Adrenal gland (tissue), 5 donors: ENCODE data around the gene EPHB1.

Experiments used
- POLR2A ChIP-seq, 2 donors: fragments of 450-650 bp; IDR thresholded peaks; one replicate each; pipeline ENCODE4 v1.6.1; 2017; ENCODE audit warnings: antibody characterized with exemption in 2 of 2, mild to moderate bottlenecking in 2 of 2, moderate library complexity in 1 of 2
- TF ChIP-seq, protein P1 (sequence below), 6 experiments: fragments of 450-650 bp in 4 of 6; fragments of 200-600 bp in 2 of 6; sonication (generic) in 1 of 6; IDR thresholded peaks; 1 replicate in 5 of 6; 2 replicates in 1 of 6; pipeline versions ENCODE4 v1.5.1 to v1.8.0; 2016 to 2021; ENCODE audit warnings: antibody characterized with exemption in 6 of 6, mild to moderate bottlenecking in 2 of 6, moderate library complexity in 1 of 6
- donor health status: DM: no; HTN: no; CAD: no.

GRCh38 chr3:135190658-135191057, 395.6 kb downstream of the EPHB1 start:
- TF ChIP-seq, protein P1, sequence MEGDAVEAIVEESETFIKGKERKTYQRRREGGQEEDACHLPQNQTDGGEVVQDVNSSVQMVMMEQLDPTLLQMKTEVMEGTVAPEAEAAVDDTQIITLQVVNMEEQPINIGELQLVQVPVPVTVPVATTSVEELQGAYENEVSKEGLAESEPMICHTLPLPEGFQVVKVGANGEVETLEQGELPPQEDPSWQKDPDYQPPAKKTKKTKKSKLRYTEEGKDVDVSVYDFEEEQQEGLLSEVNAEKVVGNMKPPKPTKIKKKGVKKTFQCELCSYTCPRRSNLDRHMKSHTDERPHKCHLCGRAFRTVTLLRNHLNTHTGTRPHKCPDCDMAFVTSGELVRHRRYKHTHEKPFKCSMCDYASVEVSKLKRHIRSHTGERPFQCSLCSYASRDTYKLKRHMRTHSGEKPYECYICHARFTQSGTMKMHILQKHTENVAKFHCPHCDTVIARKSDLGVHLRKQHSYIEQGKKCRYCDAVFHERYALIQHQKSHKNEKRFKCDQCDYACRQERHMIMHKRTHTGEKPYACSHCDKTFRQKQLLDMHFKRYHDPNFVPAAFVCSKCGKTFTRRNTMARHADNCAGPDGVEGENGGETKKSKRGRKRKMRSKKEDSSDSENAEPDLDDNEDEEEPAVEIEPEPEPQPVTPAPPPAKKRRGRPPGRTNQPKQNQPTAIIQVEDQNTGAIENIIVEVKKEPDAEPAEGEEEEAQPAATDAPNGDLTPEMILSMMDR (IDR thresholded peaks at IDR 0.05) = no peak
- no peak for TF ChIP-seq POLR2A (IDR thresholded peaks at IDR 0.05)
